Endometrial microvascular endothelial cells (primary cell): ENCODE data around the gene PLAC9. TPM values are rescaled to one million over a fixed set of nuclear protein-coding genes. Genes with fewer than 3 reads are reported as not detected.

Experiments used
- in situ Hi-C: cut with HindIII; loops from 2 replicates; pipeline ENCODE4 v1.10.0; 2017; ENCODE audit warnings: low sequenced_read_pairs, low pct_unique_long_range_greater_than_20kb; ENCODE audit errors: inconsistent ontology term
- total RNA-seq: library from RNA; depleted of rRNA; stranded (reverse); fragments of >200 nt; gene quantifications from one replicate; pipeline ENCODE4 v1.2.3, GENCODE V29; 2015; ENCODE audit errors: inconsistent ontology term

PLAC9 gene
- total RNA-seq, 1 donor from 2014 or later: not detected

GRCh38 chr10:80173466-80173865 lies 40.9 kb downstream of the PLAC9 start:
- in situ Hi-C loops: no loop called here

GRCh38 chr10:80174641-80175395 lies 42.3 kb downstream of the PLAC9 start:
- in situ Hi-C loops: no loop called here

- in situ Hi-C loops: no loop called here
These were observed 44.0 kb downstream of the PLAC9 start for GRCh38 chr10:80176526-80176925.

GRCh38 chr10:80177781-80178636 lies 45.5 kb downstream of the PLAC9 start:
- in situ Hi-C loops: no loop called here

- in situ Hi-C loops: no loop called here
These were observed 50.5 kb downstream of the PLAC9 start for GRCh38 chr10:80182986-80183385.

GRCh38 chr10:80183436-80183835 lies 50.9 kb downstream of the PLAC9 start:
- in situ Hi-C loops: no loop called here

- in situ Hi-C loops: no loop called here
These were observed 51.8 kb downstream of the PLAC9 start for GRCh38 chr10:80184291-80184690.

GRCh38 chr10:80185578-80186299 lies 53.2 kb downstream of the PLAC9 start:
- in situ Hi-C loops: no loop called here

- in situ Hi-C loops: no loop called here
These were observed 54.0 kb downstream of the PLAC9 start for GRCh38 chr10:80186364-80187012.

GRCh38 chr10:80187060-80187459 lies 54.5 kb downstream of the PLAC9 start:
- in situ Hi-C loops: no loop called here

- in situ Hi-C loops: no loop called here
These were observed 55.2 kb downstream of the PLAC9 start for GRCh38 chr10:80187465-80188409.

GRCh38 chr10:80188713-80189112 lies 56.2 kb downstream of the PLAC9 start:
- in situ Hi-C loops: no loop called here

GRCh38 chr10:80191589-80192270 lies 59.2 kb downstream of the PLAC9 start:
- in situ Hi-C loops: no loop called here

- in situ Hi-C loops: no loop called here
These were observed 60.0 kb downstream of the PLAC9 start for GRCh38 chr10:80192553-80192952.

GRCh38 chr10:80194373-80195045 lies 62.0 kb downstream of the PLAC9 start:
- in situ Hi-C loops: no loop called here
